VCaP (cell line): Measurements from ENCODE around the gene ZSCAN4.

ENCODE experiments used
- H3K27ac ChIP-seq: fragments of 450-650 bp; 2 replicates; pipeline ENCODE4 v1.5.1; 2017
- TF ChIP-seq, protein P1 (sequence below): fragments of 450-650 bp; conservative IDR thresholded peaks from 2 replicates; pipeline ENCODE4 v1.5.1; 2017; ENCODE audit warnings: mild to moderate bottlenecking, moderate library complexity

Gene ZSCAN4

DNA sequence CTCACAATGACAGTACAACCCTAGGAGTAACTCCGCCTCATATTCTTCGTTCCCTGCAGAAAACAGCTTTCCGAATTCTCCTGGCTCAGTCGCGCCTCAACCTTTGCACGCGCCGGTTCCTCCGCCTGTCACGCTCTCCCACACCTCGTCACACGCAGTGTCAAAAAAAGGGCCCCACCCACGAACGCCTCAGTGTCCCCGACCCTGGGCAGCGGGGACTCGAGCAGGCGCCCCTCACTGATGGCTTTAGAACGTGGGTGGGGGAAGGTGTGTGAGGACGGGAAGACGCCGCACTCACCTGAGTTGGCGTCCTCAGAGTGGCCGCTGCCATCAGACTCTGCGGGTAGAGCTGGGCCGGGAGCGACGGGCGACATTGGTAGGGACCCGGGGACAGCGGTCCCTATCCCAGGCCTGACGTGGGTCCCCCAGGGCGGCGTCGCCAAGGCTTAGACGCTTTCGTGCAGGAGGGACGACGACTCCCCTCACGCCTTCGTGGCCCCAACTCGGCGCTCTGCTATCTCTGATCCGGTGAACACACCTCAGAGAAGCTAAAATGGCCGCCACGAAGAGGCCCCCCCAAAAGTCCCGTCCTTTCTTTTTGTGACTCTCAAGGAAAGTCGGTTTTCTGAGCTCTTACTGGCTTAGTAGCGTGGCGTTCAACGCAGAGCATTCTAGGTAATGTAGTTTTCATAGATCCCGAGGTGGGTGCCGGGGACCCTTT lies 40.1 kb downstream of the ZSCAN4 start, which contains the start of gene ZNF154:
Gene ZNF154 (minus strand): TSS at position 564 of the 721 bp plus-strand sequence. CDS start 233 bp downstream, at position 331.
- no peak within 1 kb of the TSS for H3K27ac ChIP-seq
- TF ChIP-seq, protein P1, sequence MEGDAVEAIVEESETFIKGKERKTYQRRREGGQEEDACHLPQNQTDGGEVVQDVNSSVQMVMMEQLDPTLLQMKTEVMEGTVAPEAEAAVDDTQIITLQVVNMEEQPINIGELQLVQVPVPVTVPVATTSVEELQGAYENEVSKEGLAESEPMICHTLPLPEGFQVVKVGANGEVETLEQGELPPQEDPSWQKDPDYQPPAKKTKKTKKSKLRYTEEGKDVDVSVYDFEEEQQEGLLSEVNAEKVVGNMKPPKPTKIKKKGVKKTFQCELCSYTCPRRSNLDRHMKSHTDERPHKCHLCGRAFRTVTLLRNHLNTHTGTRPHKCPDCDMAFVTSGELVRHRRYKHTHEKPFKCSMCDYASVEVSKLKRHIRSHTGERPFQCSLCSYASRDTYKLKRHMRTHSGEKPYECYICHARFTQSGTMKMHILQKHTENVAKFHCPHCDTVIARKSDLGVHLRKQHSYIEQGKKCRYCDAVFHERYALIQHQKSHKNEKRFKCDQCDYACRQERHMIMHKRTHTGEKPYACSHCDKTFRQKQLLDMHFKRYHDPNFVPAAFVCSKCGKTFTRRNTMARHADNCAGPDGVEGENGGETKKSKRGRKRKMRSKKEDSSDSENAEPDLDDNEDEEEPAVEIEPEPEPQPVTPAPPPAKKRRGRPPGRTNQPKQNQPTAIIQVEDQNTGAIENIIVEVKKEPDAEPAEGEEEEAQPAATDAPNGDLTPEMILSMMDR = no peak

DNA sequence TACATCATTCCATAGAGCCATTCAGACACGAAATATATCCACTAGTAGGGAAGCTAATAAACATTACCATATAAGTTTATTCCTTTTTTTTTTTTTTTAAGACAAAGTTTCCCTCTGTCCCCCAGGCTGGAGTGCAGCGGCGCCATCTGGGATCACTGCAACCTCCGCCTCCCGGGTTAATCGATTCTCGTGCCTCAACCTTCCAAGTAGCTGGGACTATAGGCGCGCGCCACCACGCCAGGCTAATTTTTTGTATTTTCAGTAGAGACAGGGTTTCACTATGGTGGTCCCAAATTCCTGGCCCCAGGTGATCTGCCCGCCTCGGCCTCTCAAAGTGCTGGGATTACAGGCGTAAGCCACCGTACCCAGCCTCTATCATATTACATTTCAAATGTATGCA lies 40.9 kb downstream of the ZSCAN4 start:
- TF ChIP-seq, protein P1 = no peak
- H3K27ac ChIP-seq = no peak overlapping the region

DNA sequence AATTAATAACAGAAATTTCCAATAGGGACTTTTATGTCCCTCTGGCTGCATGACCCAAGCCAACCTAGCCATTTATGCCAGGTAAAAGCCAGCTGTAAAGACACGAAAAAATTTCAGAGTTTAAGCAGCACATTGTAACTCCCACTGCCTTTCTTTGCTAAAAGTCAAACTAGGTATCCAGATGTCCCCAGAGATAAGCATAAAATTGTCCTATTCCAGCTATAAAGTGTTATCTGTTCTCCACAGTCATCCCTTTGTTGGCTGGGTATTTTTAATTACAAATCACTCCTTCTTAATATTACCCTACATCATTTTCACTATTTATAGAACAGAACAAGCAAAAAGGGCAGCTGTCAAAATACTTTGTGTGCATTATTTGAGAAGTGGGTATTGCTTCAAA lies 43.5 kb downstream of the ZSCAN4 start:
- H3K27ac ChIP-seq = peak overlapping the region; percentile 36; the same call in 1 of the 2 replicates
- TF ChIP-seq, protein P1 = no peak

DNA sequence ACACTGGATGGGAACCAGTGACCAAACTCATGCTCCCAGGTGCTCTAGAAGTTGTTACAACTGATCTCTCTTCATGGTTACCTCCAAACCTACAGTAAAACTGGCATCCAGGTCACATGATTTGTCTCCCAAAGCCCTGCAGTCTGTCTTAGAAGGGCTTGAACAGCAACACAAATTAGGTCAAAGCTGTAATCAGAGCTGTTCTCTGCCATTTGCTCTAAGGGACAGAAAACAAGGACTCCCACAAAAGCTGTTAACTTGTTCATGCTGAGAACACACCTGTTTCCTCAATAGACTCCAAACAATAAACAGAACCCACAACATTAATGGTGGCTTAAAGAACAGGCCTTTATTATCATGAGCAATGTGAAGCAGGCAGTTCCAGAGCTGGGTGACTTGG lies 50.7 kb downstream of the ZSCAN4 start:
- TF ChIP-seq, protein P1 = no peak
- no peak overlapping the region for H3K27ac ChIP-seq

DNA sequence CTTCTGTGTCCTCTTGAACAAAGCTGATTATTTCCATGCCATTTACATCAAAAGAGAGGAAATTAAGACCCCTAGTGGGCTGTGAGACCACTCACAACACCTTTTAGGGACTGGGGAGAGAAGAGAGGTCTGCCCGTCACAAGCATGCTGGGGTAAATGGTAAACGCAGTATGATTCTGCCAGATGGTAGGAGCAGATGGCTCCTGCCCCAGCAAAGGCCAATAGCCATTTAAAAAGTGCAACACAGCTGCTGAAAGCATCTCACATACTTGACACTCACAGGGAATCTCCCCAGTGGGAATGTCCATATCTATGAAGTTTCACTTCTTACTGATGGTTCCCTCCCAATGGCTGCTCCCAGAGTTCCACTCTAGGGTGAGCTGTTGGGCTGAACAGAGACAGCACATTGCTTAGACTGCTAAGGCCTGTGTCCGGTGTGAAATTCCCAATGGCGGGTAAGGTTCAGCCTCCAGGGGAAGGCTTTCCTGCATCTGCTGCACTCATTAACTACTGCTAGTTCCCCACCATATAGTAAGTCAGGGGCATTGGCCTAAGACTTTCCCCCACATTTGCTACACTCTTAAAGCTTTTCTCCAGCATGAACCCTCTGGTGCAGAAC lies 51.3 kb downstream of the ZSCAN4 start:
- no peak overlapping the region for H3K27ac ChIP-seq
- TF ChIP-seq, protein P1 = no peak

DNA sequence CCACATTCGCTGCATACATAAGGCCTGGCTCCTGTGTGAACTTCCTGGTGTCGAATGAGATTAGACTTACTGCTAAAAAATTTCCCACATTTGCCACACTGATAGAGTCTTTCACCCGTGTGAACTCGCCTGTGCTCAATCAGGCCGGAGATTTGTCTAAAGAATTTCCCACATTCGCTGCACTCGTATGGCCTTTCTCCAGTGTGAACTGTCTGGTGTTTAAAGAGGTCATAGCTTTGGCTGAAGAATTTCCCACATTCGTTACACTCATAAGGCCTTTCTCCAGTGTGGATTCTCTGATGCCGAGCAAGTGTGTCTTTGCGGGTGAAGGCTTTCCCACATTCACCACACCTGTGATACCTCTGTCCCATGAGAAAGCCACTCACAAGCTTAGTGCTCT lies 52.1 kb downstream of the ZSCAN4 start:
- no peak overlapping the region for H3K27ac ChIP-seq
- TF ChIP-seq, protein P1 = no peak
